NCI-H774 (cell line): ENCODE data around the gene PKN1.
A peak's percentile ranks its signal among the peaks of the same experiment; 100 is the strongest.
"Not testable (repeated sequence)": the region's sequence is repeated elsewhere in the genome, so short reads cannot be mapped to it uniquely, and the experiment has no call there.

Source experiments
- DNase-seq: peaks from one replicate; lab custom pipeline; 2025; lab: John Stamatoyannopoulos, UW

The PKN1 gene

GRCh38 chr19:14487370-14488125, 54.4 kb downstream of the PKN1 start:
- no peak for DNase-seq

DNA sequence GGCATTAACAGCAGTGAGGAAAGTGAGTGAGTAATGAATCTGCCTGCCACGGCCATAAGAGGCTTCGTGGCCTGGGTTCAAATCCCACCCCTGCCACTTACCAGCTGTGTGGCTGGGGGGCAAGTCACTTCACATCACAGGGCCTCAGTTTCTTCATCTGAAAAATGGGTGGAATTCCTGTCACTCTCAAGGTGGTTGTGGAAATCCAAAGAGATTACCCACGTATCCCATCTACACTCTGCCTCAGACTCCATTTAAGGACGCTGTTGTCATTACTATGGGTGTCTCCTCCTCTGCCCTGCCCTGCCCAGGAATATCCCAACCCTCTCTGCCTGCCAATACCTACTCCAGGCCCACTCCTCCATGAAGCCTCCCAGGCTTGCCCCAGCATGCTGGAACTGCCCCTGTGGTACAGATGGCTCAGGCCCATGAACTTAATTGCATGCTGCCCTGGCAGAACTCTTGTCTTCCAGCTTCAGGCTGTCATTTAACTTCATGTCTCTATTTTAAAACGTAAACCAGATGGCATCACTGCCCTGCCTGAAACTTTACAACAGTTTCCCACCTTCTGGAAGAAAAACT, 59.7 kb downstream of the PKN1 start:
- DNase-seq, result no peak

- DNase-seq, result no peak
These were observed 61.3 kb downstream of the PKN1 start for GRCh38 chr19:14494411-14494810.

GRCh38 chr19:14494910-14495671, 62.0 kb downstream of the PKN1 start:
- no peak for DNase-seq

- DNase-seq, result no peak
These were observed 62.5 kb downstream of the PKN1 start for GRCh38 chr19:14495672-14496028.

DNA sequence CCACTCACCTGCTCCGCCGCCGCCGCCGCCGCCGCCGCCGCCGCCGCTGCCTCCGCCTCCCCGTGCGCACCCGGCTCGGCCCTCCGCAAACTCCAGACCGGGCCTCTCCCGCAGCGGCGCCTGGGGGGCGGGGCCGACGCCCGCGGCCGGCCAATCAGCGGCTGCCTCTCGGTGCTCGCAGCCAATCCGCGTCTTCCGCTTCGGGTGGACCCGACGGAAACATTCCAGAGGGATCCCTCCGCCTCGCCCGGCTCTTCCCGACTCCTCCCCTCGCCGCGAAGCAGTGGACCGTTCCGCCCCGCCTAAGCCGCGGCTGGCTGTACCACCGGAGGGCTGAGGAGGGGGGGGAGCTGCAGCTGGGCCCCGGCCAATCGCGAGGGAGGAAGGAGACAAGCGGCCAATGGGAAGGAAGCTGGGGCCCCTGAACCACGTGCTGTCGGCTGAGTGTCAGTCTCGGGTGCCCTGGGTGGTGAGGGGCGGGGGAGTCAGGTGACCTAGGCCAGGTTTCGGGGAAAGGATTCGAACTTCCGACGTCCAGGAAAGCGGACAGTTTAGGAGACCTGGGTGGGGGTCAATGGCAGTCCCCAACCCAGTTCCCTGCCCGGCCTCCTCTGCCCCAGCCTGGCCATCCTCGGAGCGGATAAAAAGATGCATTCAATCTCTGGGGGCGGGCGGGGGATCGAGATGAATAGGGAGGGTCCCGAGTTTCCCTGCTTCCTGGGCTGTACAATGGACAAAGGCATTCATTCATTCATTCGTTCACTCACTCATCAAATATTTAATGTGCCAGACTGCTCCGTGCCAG, 63.1 kb downstream of the PKN1 start, which contains the start of gene GIPC1:
Gene GIPC1 (minus strand): TSS at position 99 of the 805 bp plus-strand sequence. CDS start 13,151 bp downstream, outside the sequence.
- peak; percentile 98 for DNase-seq

GRCh38 chr19:14496834-14497227, 63.7 kb downstream of the PKN1 start:
- DNase-seq, result no peak

- no peak for DNase-seq
These were observed 64.3 kb downstream of the PKN1 start for GRCh38 chr19:14497228-14497921.

- DNase-seq, result peak; percentile 32
These were observed 69.4 kb downstream of the PKN1 start for GRCh38 chr19:14502334-14503092.

GRCh38 chr19:14503285-14503684, 70.2 kb downstream of the PKN1 start:
- DNase-seq, result no peak

- not testable (repeated sequence) for DNase-seq
These were observed 71.5 kb downstream of the PKN1 start for GRCh38 chr19:14504575-14504974.

DNA sequence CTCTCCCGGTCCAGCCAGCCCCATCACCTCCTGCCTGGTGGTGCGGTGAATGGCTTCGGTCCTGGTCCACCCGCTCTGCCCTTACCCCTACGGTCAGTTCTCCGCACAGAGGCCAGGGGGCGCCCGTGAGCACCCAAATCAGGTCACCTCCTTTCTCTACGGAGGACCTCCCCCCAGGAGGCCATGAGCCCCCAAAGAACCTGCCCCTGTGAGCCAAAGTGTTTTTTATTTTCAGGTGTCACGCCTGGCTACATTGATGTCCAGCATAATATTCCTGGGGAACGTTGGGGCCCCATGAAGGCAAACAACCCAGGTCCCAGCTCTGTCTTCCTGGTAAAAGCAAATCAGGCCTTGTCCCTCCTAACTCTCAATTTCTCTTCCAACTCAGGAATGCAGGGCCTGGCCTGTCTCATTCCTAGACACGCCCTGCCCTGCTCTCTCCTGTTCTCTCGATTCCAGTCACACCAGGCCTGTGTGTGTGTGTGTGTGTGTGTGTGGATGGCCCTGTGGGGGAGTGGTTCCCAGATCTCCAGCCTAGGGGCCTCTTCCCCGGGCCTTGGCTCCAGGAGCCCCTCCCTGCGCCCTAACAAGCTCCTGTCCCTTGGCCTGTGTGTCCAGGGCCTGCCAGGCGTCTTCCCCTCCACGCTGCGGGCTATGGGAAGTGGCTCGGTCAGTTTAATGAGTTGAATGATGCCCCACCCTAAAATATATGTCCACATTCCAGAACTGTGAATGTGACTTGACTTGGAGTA, 72.6 kb downstream of the PKN1 start:
- no peak for DNase-seq

GRCh38 chr19:14507704-14508542, 74.8 kb downstream of the PKN1 start:
- DNase-seq, result no peak

GRCh38 chr19:14510311-14511228, 77.5 kb downstream of the PKN1 start:
- no peak for DNase-seq

DNA sequence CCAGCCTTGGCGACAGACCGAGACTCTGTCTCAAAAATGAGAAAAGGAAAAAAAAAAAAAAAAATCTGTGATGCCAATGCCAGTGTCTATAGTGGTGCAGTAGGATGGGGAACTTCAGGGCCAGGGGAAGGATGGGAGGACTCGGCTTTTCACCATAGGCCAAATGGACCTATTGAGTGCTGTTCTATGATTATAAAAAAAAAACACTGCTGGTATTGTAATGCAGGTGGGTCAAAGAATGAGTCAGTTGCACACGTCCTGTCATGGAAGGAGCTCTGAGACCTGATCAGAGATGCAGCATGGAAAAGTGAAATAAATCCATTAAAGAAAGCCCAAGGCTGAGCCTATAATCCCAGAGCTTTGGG, 78.1 kb downstream of the PKN1 start:
- no peak for DNase-seq

- no peak for DNase-seq
These were observed 79.4 kb downstream of the PKN1 start for GRCh38 chr19:14512406-14512961.

DNA sequence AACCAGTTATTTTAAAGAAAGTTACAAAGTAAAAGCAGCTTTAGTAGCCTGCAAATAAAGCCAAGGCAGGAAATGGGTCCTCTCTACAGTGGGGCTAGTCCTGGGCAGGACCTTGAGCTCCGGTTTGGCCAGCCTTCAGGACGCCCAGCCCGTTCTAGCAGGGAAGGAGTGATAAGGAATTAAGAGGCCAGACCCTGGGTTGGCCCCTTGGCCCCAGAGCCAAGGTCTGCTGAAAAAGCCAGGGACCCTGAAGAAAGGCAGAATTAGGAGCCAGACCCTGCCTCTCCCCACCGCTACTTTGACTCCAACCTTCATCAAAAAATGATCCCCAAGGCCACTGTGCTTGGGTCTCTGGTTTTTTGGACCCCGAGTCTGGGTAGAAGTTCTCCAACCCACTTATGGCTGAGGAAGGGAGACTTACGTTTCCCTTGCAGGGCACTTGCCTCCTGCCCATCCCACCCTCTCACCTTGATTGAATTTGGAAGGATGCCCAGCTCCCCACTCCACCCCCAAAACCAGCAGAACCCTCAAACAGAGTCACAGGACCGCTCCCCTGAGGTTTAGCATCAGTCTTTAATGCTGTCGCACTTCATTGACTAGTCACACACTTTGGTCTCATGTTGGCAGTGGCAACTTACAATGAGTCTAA, 81.2 kb downstream of the PKN1 start:
- no peak for DNase-seq
